ENCODE data around the gene U2SURP.
"Not testable (repeated sequence)": the region's sequence is repeated elsewhere in the genome, so short reads cannot be mapped to it uniquely, and the experiment has no call there.

Gene U2SURP

DNA sequence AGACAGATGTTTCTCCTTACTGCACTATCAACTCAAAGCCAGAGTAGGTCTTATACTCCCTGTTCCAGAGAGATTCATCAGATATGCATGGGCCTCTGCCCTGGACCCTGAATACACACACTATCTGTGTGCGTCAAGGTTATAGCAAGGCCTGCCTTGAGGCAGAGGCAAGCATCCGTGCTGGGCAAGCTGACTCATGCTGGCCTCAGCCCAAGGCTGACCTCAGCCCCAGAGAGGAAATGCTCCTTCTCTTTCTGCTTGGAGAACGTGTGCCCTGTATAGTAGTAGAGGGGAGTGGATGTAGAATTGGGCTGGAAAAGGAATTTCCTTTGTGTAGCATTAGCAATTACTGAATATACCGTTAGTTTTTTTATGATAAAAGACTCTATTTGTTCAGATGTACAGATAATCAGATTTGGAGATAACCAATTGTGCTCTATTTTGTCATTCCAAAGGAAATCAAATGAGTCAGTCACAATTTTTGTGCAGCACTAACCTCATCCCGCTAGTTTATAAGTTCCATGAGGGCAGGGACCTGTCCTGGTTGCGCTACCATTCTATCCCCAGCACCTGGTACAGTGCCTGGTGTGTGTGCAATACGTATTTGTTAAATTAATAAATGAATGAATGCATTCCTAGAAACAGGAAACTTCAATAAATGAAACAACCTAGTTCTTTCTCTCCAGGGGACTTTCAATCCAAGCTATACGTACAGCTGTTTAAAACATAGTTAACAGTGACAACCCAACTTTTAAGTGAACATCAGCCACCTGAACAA lies 24.6 kb upstream of the U2SURP start:
- DNase-seq (ENCODE audit: low read depth), result peak; percentile 89

- DNase-seq (ENCODE audit: low read depth), result no peak
These were observed 24.0 kb upstream of the U2SURP start for GRCh38 chr3:142977399-142977728.

- no peak for DNase-seq (ENCODE audit: low read depth)
These were observed 20.3 kb upstream of the U2SURP start for GRCh38 chr3:142981108-142981507.

DNA sequence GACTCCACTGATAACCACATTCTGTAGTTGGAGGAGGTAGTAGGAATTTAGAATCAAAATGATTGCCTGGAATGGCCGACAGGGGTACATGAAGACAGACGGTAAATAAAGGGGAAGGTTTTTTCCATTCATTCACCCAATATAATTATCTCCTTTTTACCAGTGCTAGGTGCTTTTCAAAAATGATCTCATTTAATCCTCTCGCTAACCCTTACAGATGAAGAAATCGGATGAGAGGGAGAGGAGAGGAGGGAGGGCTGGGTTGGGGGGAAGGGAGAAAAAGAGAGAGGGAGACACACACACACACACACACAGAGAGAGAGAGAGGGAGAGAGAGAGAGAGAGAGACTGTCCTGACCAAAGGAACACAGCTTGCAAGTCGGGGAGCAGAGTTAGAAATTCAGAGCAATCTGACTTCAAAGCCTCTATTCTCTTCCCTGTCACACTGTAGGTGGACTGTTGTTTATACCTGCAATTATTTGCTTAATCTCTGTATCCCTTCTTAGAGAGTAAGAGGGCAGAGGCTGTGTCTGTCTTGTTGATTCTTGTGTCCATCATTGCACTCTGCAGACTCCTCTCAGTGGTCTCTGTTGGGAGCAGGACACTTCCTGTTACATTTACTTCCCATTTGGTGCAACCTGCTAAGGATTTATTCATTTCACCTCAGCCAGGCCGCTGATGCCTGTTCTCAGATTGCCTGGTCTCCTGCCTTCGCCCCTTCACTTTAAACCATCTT lies 19.2 kb upstream of the U2SURP start:
- no peak for DNase-seq (ENCODE audit: low read depth)

DNA sequence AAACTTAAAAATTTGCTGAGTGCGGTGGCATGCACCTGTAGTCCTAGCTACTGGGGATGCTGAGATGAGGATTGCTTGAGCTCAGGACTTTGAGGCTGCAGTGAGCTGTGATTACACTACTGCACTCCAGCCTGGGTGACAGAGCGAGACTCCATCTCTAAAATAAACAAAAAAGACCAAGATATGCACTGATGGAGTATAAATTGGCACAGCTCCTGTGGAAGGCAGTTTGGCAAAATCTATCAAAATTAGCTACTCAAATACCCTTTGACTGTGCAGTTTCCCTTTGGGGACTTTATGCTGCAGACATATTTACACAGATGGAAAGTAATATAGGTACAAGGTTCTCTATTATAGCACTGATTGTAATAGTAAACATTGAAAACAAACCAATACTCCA lies 18.1 kb upstream of the U2SURP start:
- no peak for DNase-seq (ENCODE audit: low read depth)

DNA sequence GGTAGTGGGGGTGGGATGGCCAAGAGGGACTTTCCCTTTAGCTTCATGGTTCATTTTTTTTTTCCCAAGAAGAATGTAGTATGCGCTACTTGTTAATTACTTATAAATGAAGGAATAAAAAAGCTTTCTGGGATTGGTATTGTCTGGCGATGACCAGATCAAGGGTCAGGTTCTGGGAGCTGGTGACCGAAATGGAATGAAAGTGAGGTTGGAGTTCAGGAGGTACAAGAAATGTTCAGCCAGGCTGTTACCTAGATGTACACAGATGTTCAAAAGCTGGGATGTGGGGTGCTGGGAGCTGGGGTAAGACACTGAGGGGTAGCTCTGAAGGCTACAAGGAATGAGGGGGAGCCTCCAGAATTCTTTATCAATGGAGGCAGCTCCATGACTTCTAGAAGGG lies 17.1 kb upstream of the U2SURP start:
- DNase-seq (ENCODE audit: low read depth), result no peak

GRCh38 chr3:142987080-142987700 lies 14.2 kb upstream of the U2SURP start:
- DNase-seq (ENCODE audit: low read depth), result no peak

DNA sequence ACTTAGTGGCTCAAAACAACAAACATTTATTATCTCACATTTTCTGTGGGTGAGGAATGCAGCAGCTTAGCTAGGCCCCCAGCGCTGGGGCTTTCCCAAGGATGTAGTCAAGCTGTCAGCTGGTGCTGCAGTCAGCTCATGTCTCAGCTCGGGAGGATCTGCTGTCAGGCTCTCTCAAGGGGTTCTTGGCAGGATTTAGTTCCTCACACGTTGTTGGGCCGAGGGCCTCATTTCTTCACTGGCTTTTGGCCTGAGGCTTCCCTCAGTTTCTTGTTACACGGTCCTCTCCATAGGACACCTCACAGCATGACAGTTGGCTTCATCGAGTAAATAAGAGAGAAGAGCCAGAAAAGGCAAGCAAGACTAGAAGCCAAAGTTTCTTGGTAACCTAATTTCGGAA lies 13.7 kb upstream of the U2SURP start:
- DNase-seq (ENCODE audit: low read depth), result no peak

- not testable (repeated sequence) for DNase-seq (ENCODE audit: low read depth)
These were observed 13.1 kb upstream of the U2SURP start for GRCh38 chr3:142988221-142988620.

- not testable (repeated sequence) for DNase-seq (ENCODE audit: low read depth)
These were observed 12.5 kb upstream of the U2SURP start for GRCh38 chr3:142988826-142989225.

DNA sequence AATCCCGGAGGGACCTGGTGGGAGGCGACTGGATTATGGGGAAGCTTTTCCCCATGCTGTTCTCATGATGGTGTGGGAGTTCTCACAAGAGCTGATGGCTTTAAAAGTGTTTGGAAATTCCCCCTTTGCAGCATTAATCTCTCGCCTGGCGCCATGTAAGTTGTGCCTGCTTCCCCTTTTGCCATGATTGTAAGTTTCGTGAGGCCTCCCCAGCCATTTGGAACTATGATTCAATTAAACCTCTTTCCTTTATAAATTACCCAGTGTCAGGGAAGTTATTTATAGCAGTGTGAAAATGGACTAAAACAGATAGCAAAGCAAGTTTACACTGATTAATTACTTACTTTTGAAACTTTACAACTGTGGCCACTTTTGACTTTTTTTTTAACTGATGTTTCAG lies 10.6 kb upstream of the U2SURP start:
- DNase-seq (ENCODE audit: low read depth), result no peak

- no peak for DNase-seq (ENCODE audit: low read depth)
These were observed 9.0 kb upstream of the U2SURP start for GRCh38 chr3:142992323-142992722.

DNA sequence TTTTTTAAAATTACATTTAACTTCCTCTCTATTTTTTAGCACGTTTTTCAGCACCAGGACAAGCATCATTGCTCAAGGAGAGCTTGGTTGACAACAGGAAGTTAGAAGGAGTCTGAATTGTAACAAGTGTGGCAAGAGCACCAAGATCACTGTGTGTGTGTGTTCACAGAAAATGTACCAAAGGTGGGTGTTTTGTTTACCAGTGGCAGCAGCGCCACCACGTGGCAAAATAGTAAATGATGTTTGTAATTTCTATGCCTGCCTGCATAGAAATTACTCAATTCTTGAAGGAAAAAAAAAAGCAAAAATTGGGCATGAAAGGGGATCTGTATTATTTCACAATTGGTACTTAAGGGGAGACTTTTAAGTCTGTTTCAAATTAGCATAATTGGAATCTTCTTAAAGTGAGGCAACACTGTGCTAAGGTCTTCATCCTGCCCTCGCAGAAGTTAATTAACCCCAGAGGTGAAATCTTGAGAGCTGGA lies 7.4 kb upstream of the U2SURP start:
- DNase-seq (ENCODE audit: low read depth), result peak; percentile 62

DNA sequence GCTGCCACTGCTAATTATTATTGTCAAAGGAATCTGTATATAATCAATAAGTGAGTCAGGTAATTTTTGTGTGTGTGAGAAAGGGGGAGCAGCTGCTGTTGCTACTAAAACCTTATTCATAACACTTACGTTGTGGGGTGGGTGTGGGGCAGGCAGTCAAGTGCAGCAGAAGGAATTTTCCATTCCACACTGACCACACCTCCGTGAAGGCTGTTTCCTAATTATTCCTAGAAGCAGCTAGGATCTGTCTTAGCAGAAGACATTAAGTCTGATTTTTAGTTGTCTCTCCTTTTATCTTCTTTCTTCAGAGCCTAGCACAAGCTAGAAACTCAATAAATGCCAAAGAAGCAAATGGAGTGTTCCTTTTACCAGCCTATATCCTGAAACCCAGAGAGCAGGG lies 4.0 kb upstream of the U2SURP start:
- DNase-seq (ENCODE audit: low read depth), result no peak

DNA sequence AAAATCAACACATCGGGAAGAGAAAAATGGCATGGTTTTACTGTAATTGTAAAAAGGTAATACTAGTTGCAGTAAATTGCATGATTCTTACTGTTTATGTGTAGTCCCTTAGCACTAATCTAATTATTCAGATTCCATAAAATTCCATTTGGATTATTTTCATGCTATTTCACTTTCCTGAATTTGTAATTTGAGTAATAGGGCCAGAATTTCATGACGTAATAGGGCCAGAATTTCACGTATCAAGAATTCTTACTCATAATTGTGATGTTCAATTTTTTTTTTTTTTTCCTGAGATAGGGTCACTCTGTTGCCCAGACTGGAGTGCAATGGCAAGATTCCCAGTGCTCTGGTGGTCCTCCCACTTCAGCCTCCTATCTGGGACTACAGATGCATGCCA lies 2.9 kb upstream of the U2SURP start:
- DNase-seq (ENCODE audit: low read depth), result no peak

DNA sequence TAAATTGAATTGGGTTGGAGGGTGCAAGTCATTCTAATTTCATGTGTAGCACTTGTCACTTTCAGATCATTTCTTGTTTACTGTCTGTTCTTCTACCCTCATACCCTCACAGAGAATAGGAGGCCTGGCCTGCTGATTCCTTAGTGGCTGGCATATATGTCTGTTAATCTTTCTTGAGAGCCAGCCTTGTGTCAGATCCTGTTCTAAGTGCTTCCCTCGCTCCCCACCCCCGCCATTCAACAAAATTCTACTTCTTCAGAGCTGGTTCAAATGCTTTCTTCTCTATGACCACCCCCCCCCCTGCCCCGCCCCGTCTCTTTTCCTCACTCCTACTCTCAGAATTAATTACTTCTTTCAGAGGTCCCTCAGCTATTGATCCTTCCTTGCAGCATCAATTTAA lies 1.5 kb upstream of the U2SURP start:
- no peak for DNase-seq (ENCODE audit: low read depth)

GRCh38 chr3:143000528-143000927 lies 842 bp upstream of the U2SURP start:
- no peak for DNase-seq (ENCODE audit: low read depth)

DNA sequence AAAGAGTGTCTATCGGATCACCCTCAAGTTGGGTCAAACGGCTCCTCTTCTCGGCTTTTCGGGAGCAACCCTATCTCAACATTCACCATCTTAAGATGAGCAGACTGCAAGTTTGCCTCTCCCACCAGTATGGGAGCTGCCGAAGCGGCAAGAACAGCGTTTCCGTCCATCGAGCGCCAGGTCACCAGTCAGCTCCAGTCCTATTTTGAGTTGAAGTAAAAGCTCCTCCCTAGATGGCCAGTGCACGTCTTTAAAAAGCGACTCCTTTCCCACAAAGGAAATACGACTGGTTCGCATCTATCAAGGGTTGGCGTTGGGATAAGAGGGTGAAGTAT lies 369 bp upstream of the U2SURP start:
- no peak for DNase-seq (ENCODE audit: low read depth)

- DNase-seq (ENCODE audit: low read depth), result no peak
These were observed 828 bp downstream of the U2SURP start for GRCh38 chr3:143002083-143002712.

DNA sequence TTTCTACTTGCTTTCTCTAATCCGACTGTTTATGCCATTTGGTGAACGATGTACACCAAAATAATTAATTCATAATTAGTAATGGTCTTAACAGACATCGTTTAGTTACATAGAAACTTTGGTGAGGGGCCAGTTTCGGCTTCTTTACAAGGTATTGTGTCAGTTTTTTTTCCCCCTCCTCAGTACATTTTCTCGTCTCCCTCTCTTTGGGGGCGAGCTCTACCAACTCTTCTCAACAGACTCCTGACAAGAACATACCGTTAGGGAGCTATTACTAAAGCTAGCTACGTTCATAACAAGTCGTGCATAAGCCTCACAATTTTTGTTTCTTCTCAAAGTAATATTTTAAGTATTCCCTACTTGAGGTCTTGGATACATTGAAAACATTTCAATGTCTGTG lies 1.4 kb downstream of the U2SURP start:
- no peak for DNase-seq (ENCODE audit: low read depth)

DNA sequence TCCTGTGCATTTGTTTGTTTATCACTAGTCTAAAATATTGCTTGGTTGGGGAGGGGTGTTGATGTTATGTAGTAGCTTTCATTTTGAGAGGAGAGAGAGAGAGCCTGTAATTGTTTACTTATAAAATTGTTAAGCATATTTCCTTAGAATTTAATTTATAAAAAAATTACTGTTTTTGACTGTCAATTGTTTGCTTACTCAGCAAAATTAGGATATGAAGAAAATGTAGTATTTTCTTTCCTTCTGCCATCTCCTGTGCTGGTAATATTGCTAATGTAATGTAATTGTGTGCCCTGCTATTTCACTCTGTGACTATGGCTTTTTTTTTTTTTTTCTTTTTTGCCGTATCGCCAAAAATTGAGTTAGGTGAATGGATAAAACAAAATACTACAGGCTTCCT lies 3.5 kb downstream of the U2SURP start:
- DNase-seq (ENCODE audit: low read depth), result no peak

- no peak for DNase-seq (ENCODE audit: low read depth)
These were observed 8.7 kb downstream of the U2SURP start for GRCh38 chr3:143010024-143010423.

GRCh38 chr3:143011705-143012104 lies 10.3 kb downstream of the U2SURP start:
- DNase-seq (ENCODE audit: low read depth), result no peak

Measured in stromal cell of bone marrow (primary cell).